ENCODE measurements around the gene ST6GALNAC6.

GRCh38 chr9:127873223-127873691, 26.1 kb downstream of the ST6GALNAC6 start:
- TF ChIP-seq CTCF (IDR thresholded peaks at IDR 0.05; ENCODE audit: low read depth, low read length) (no peak), POLR2A (IDR thresholded peaks at IDR 0.05; ENCODE audit: extremely low read depth, insufficient read length) (no peak), MAX (IDR thresholded peaks at IDR 0.05; ENCODE audit: low read depth, low read length) (no peak), MYC (IDR thresholded peaks at IDR 0.05; ENCODE audit: low read depth, low read length) (no peak)
